ENCODE measurements around the gene SNCAIP. TPM values are rescaled to one million over a fixed set of nuclear protein-coding genes. Genes with fewer than 3 reads are reported as not detected.
"Not testable (repeated sequence)": the region's sequence is repeated elsewhere in the genome, so short reads cannot be mapped to it uniquely, and the experiment has no call there.

Gene SNCAIP
- total RNA-seq, 3 donors from 2014 or later (not counting 1 experiment from before 2014, with no cell fraction given): 0.73 TPM; not detected in 2

GRCh38 chr5:122351416-122352157 is 39.5 kb downstream of the SNCAIP start:
- no peaks in the 10 kb centered on the region for H3K4me1 Mint-ChIP-seq
- Histone ChIP-seq H3K9me3 (ENCODE audit: control insufficient read depth, insufficient read depth, low read length) (no peaks in the 10 kb centered on the region), H3K4me1 (ENCODE audit: control insufficient read depth, insufficient read depth, low read length) (no peaks in the 10 kb centered on the region), H3K4me3 (ENCODE audit: low read length) (no peak overlapping the region), H3K36me3 (ENCODE audit: control insufficient read depth, insufficient read depth, low read length) (no peaks in the 10 kb centered on the region), H3K27me3 (ENCODE audit: control insufficient read depth, insufficient read depth, low read length) (no peaks in the 10 kb centered on the region), H3K27ac (ENCODE audit: low read length) (no peak overlapping the region)
- H3K4me3 Mint-ChIP-seq: no peak overlapping the region
- ATAC-seq (no peak), DNase-seq (no peak)
- intact Hi-C loops (cut with micrococcal nuclease): no loop called here
- TF ChIP-seq, protein P1, sequence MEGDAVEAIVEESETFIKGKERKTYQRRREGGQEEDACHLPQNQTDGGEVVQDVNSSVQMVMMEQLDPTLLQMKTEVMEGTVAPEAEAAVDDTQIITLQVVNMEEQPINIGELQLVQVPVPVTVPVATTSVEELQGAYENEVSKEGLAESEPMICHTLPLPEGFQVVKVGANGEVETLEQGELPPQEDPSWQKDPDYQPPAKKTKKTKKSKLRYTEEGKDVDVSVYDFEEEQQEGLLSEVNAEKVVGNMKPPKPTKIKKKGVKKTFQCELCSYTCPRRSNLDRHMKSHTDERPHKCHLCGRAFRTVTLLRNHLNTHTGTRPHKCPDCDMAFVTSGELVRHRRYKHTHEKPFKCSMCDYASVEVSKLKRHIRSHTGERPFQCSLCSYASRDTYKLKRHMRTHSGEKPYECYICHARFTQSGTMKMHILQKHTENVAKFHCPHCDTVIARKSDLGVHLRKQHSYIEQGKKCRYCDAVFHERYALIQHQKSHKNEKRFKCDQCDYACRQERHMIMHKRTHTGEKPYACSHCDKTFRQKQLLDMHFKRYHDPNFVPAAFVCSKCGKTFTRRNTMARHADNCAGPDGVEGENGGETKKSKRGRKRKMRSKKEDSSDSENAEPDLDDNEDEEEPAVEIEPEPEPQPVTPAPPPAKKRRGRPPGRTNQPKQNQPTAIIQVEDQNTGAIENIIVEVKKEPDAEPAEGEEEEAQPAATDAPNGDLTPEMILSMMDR (IDR thresholded peaks at IDR 0.05): no peak
- WGBS (ENCODE audit: insufficient coverage): 90% methylated on average over 1 of the region's 4 CpGs
- no peaks in the 10 kb centered on the region for H3K36me3 Mint-ChIP-seq
- H3K9me3 Mint-ChIP-seq: peaks cover 0 to 9% of the 10 kb centered on the region in 2 donors
- no peaks in the 10 kb centered on the region for H3K27me3 Mint-ChIP-seq (ENCODE audit: low read depth in 2 of 2)
- no peak overlapping the region for H3K27ac Mint-ChIP-seq

DNA sequence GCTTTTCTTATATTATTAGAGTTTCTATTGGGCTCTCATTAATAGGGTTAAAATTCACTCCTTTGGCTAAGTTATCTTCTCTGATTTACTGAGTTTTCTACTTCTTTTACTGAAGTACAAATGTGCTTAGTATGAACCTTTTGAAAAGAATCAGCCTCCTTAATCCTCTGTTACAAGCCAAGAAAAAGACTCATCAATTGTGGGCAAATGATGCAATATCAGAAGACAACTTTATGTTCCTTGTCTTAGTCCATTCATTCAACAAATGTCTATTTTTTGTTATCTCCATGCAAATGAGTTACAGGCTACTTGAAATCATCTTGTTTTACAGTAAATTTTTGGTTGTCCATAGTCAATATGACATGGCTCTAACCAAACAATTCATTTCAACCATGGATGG is 40.3 kb downstream of the SNCAIP start:
- TF ChIP-seq, protein P1 (IDR thresholded peaks at IDR 0.05): no peak
- peaks cover 0 to 12% of the 10 kb centered on the region in 2 donors for H3K9me3 Mint-ChIP-seq

GRCh38 chr5:122353361-122353760 is 41.3 kb downstream of the SNCAIP start:
- H3K9me3 ChIP-seq (ENCODE audit: control insufficient read depth, insufficient read depth, low read length); H3K4me1 ChIP-seq (ENCODE audit: control insufficient read depth, insufficient read depth, low read length); H3K36me3 ChIP-seq (ENCODE audit: control insufficient read depth, insufficient read depth, low read length); DNase-seq; ATAC-seq; H3K27ac ChIP-seq (ENCODE audit: low read length); H3K36me3 Mint-ChIP-seq; H3K4me1 Mint-ChIP-seq; intact Hi-C loops (cut with micrococcal nuclease); H3K4me3 Mint-ChIP-seq; H3K27ac Mint-ChIP-seq; H3K4me3 ChIP-seq (ENCODE audit: low read length); H3K27me3 Mint-ChIP-seq (ENCODE audit: low read depth in 2 of 2); H3K27me3 ChIP-seq (ENCODE audit: control insufficient read depth, insufficient read depth, low read length): not testable (repeated sequence)
- 100% methylated on average over 1 of the region's 3 CpGs for WGBS (ENCODE audit: insufficient coverage)
- peaks cover 0 to 12% of the 10 kb centered on the region in 2 donors for H3K9me3 Mint-ChIP-seq

More for the DNA sequence above, 40.3 kb downstream of the SNCAIP start:
- DNase-seq: no peak
- intact Hi-C loops (cut with micrococcal nuclease): no loop called here
- no peaks in the 10 kb centered on the region for H3K27me3 Mint-ChIP-seq (ENCODE audit: low read depth in 2 of 2)
- H3K36me3 Mint-ChIP-seq: no peaks in the 10 kb centered on the region
- Histone ChIP-seq H3K27me3 (ENCODE audit: control insufficient read depth, insufficient read depth, low read length) (no peaks in the 10 kb centered on the region), H3K4me3 (ENCODE audit: low read length) (no peak overlapping the region), H3K4me1 (ENCODE audit: control insufficient read depth, insufficient read depth, low read length) (no peaks in the 10 kb centered on the region), H3K36me3 (ENCODE audit: control insufficient read depth, insufficient read depth, low read length) (no peaks in the 10 kb centered on the region), H3K9me3 (ENCODE audit: control insufficient read depth, insufficient read depth, low read length) (no peaks in the 10 kb centered on the region), H3K27ac (ENCODE audit: low read length) (no peak overlapping the region)
- H3K4me1 Mint-ChIP-seq: no peaks in the 10 kb centered on the region
- no peak overlapping the region for H3K27ac Mint-ChIP-seq
- ATAC-seq: no peak
- H3K4me3 Mint-ChIP-seq: no peak overlapping the region

- Histone ChIP-seq H3K9me3 (ENCODE audit: control insufficient read depth, insufficient read depth, low read length) (no peaks in the 10 kb centered on the region), H3K27me3 (ENCODE audit: control insufficient read depth, insufficient read depth, low read length) (no peaks in the 10 kb centered on the region), H3K4me3 (ENCODE audit: low read length) (no peak overlapping the region), H3K27ac (ENCODE audit: low read length) (no peak overlapping the region), H3K36me3 (ENCODE audit: control insufficient read depth, insufficient read depth, low read length) (no peaks in the 10 kb centered on the region), H3K4me1 (ENCODE audit: control insufficient read depth, insufficient read depth, low read length) (no peaks in the 10 kb centered on the region)
- no peak for DNase-seq
- intact Hi-C loops (cut with micrococcal nuclease): no loop called here
- Mint-ChIP-seq H3K27ac (no peak overlapping the region), H3K9me3 (peaks cover 0 to 7% of the 10 kb centered on the region in 2 donors), H3K36me3 (no peaks in the 10 kb centered on the region), H3K27me3 (ENCODE audit: low read depth in 2 of 2) (no peaks in the 10 kb centered on the region), H3K4me3 (no peak overlapping the region), H3K4me1 (no peaks in the 10 kb centered on the region)
- ATAC-seq: no peak
- TF ChIP-seq, protein P1 (IDR thresholded peaks at IDR 0.05): no peak
- WGBS (ENCODE audit: insufficient coverage): 89% methylated on average over 2 of the region's 3 CpGs
Observed at GRCh38 chr5:122354293-122354692, 42.3 kb downstream of the SNCAIP start.

All from natural killer cell (primary cell).